Measurements from ENCODE around the gene RNF166.

RNF166 gene

DNA sequence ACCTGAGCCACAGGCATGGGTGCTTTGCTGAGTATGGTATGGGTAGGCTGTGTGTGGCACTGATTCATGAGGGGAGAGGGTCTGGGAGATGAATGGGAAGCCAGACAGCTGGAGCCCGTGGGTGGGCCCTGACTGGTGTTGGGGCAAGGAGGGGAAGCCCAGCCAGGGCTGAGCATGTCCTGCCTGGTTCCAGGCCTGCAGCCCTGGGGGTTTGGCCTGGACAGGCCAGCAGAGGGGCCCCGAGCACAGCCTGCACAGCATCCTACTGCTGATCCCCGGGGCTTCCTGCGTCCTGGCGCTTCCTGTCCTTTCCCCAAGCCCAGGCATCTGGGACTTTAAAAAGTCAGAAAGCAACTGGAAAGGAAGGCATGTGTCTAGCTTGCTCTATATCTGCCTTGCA, 38.7 kb downstream of the RNF166 start:
- DNase-seq, result no peak

DNA sequence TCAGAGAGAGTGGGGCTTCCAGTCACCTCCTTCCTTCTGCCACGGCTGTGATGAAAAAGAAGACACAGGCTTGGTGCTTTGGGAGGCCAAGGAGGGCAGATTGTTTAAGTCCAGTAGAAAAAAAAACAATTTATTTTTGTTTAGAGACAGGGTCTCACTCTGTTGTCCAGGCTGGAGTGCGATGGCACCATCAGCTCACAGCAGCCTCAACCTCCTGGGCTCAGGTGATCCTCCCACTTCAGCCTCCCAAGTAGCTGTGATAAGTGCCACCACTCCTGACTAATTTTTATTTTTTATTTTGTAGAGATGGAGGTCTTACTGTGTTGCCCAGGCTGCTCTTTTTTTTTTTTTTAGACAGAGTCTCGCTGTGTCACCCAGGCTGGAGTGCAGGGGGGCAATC, 40.6 kb downstream of the RNF166 start:
- DNase-seq, result no peak

DNA sequence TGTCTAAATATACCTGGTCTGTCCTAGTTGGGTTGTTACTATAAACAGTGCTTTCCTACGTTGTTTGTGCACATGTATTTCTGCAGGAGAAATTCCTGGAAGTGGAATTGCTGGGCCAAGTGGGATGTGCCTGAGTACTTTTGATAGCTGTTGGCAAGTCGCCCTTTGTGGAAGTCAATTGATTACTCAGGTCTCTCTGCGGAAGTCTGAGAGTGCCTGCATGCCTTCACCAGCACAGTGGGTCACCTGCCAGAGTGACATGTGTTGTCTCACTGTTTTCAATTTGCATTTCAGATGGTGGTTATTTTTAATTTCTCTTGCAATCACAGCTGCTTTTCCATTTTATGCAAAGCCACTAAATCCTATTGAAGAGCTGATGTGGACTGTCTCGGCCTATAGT, 41.1 kb downstream of the RNF166 start:
- no peak for DNase-seq

DNA sequence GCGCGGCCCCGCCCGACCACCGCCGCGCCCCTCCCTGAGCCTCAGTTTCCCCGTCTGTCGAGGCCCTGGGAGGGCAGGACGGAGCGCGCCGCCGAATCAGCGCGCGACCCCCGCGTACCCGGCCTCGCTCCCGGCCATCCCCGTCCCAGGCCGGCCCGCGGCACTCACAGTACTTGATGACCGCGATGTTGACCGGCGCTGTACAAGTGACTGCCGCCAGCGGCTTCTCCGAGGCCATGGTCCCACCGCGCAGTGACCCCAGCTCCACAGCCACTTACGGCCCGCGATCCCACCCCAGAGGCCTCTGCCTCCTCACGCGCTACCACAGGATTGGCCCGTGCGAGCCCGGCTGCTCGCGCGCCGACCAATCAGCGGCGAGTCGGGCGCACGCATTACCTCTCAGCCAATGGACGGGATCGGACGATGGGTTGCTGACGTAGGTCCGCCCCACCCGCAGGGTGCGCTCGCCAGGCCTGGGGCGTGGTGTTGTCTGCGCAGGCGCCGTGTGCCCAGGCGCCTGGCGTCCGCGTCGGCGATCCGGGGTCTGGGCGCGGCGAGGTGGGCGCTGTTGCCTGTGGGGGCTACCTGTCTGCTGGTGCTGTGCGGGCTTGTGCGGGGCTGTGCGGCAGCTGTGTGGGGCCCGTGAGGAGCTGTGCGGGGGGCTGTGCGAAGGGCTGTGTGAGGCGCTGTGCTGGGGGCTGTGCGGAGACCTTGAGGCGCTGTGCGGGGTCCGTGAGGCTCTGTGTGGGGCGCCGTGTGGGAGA, 43.2 kb downstream of the RNF166 start, which contains the start of gene MVD:
Gene MVD (minus strand): TSS at position 249 of the 764 bp plus-strand sequence. CDS start 11 bp downstream, at position 238.
- peak; percentile 85 for DNase-seq

DNA sequence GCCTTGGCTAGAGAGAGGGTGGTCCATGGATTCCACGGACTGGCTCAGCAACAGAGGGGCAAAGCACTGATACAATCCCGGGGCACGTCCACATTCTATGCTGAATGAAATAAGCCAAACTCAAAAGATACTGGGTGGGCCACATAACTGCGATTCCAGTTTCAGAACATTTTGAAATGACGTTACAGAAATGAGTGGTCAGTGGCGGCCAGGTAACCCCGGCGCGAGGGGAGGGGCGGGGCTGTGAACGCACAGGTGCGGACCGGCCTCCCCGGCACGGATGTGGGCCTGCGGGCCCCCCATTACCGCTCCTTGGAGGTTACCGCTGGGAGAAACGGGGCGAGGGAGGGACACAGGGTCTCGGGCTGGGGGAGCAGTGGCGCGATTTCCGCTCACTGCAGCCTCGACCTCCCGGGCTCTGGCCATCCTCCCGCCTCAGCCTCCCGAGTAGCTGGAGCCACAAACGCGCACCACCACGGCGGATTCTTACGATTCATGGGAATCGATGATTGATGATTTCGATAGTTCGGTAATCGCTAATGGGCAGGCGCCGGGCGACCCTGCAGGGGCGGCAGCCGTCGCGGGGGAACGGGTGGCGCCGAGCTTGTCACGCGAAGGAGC, 43.9 kb downstream of the RNF166 start:
- no peak for DNase-seq

DNA sequence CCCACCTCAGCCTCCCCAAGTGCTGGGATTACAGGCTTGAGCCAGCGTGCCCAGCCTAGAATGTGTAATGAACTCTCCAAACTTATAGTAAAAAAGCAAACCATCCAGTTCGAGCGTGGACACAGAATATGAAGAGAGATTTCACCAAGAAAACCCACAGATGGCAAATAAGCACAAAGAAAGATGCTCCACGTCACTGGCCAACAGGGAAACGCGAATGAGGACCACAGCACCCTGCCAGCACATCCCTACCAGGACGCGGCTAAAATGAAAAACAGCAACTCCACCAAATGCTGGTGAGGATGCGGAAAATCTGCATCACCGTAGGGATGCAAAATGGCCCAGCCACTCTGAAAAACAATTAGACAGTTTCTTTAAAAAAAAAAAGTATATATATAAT, 44.7 kb downstream of the RNF166 start:
- DNase-seq, result no peak

DNA sequence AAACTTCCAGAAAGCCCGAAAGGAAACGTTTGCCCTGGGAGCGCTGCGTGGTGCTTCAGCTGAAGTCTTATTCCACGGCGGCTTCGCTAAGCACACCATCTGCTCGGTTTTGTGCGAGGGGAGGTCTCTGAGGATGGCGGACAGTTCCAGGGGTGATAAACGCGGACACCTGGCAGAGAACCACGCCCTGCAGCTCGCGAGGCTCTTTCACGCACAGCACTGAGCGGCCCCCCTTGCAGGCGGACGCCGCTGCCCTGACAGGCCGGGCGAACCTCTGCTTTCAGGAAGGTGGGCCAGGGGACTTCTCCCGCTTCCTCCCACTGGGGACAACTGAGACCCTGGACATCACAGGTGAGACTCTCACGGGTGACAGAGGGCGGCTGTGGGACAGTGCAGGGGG, 47.0 kb downstream of the RNF166 start:
- DNase-seq, result no peak

DNA sequence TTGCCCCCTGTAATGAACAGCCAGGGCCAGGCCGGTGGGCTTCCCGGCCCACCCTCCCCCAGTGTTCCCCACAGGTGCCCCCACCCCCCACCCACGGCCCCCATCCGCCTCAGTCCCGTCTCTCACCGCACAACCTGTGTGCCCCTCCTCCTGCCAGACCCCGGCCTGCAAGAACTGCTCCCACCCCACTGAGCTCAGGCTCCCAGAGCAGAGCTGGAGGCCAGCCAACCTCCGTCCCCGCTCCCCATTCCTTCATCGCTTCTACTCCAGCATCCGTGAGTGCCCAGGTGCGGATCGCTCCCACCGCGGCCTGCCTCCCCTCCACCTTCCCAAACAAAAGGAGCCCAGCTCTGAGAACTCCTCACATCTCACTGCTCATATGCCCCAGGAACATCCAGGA, 47.5 kb downstream of the RNF166 start:
- DNase-seq, result no peak

DNA sequence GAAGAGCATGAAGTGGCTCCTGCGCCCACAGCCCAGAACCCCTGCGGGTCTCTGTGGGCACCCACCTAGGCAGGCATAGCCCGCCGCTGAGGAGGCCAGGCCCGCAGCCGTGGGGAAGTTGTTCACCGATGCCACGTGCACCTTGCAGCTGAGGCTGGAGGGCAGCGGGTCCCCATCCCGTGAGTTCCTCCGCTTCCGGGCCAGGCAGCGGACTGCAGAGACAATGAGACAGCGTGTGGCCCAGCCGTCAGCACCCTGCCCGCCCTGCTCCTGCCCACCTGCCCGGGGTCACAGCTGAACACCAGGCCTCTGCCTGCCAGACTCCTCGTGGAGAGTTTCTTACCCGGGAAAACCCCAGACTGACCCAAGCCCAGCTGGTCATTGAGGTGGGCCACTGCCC, 48.8 kb downstream of the RNF166 start:
- DNase-seq, result no peak

DNA sequence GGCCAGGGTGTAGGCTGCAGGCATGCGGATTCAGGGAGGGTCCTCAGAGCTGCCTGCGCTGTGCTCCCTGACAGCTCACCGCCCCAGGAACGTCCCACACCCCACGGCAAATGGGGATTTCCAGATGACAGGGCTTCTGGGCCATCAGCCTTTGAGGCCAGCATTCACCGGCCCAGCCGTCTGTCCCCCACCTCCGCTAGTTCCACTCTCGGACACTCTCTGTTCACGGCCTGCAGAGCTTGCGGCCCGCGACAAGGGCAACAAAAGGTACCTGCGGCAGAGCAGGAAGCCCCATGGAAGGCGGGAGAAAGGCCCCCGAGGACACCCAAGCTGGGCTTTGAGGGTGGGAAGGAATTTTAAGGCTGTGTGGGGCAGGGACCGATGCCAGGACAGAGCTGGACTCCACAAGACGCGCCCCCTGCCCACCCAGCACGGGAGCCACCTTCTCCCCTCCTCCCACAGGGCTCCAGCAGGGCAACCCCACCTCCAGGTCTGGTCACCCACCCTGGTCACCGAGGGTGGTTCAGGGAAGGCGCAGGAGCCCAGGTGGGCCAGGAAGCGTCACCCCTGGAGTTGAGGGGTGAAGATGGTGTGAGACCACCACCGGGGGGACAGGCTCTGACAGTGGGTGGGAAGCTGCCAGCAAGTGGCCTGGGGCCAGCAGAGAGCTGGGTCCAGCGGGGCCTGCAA, 49.8 kb downstream of the RNF166 start:
- DNase-seq, result no peak

DNA sequence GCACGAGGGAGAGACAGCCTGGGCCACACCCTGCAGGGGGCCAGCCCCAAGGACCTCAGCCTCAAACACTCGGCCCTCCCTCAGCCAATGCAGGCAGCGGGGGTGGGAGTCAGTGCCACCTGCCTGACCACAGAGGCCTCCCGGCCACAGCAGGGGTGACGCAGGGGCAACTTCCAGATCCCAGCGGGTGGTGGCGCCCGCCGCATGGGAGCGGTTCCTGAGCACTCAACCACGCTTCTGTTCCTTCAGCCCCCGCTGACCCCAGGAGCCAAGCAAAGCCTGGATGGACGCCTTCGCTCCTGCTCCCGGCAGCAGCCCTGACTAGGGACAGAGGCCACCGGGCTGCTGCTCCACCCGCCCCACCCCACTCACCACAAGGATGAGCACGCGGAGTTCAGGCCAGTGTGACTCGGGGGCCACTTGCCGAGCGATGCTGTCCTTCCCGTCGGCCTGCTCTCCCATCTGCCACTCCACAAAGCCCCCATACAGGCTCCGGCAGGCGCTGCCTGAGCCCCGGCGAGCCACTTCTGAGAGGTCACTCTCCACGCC, 50.4 kb downstream of the RNF166 start:
- no peak for DNase-seq

DNA sequence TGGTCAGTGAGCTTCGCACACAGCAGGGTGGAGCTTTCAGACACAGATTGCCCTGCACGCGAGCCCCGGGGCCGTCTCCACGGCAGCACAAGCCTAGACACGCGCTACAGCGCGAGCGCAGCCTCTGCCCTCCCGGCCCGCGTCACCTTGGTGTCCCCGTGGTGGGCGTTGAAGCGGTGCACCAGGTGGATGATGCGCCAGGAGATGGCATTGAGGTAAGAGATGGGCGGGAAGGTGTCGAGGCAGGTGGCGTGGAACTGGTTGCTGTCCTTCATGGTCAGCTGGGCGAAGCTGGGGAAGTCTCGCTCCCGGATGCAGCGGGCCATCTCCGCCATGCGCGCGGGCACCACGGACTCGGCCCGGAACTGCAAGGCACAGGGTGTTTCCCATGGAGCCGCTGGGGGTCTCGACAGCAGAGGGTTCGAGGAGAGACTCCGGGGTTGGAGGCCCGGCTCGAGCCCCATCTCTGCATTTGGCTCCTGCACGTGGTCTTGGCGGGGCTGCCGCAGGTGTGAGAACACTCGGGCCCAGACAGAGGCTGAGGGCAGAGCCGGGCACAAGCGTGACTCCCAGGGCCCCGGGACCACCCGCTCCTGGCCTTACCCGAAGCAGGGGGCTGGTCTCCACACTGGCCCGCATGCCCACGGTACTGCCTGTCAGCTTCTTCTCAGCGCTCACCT, 51.0 kb downstream of the RNF166 start:
- no peak for DNase-seq

DNA sequence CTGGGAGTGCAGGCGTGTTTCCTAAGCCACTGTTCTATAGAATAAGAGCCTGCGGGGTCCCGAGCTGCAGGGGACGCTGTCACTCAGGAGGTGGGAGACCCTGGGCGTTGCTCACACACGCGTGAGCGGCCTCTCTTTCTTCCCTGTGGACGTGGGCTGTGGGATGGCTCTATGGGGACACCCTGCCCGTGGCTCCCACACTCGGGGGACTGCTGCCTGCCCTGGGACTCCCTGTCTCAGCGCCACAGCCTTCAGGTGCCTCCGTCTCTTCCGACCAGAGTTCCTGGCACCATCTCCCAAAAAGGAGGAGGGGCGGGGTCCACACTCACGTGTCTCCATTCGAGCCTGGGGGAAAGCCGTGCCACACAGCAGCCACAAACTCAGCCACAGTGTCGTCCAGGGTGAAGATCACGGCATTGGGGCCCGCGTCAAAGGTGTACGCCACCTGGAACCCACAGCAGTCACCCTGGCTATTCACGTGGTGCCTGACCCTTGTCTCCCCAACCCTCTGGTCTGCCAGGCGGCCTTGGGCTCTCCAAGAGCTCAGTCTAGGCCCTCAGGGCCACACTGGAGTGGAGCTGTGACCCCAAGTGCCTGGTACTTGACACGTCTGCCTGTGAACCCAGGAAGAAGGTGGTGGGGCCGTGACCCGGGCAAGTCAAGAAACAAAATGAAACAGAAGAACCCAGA, 51.7 kb downstream of the RNF166 start:
- no peak for DNase-seq

DNA sequence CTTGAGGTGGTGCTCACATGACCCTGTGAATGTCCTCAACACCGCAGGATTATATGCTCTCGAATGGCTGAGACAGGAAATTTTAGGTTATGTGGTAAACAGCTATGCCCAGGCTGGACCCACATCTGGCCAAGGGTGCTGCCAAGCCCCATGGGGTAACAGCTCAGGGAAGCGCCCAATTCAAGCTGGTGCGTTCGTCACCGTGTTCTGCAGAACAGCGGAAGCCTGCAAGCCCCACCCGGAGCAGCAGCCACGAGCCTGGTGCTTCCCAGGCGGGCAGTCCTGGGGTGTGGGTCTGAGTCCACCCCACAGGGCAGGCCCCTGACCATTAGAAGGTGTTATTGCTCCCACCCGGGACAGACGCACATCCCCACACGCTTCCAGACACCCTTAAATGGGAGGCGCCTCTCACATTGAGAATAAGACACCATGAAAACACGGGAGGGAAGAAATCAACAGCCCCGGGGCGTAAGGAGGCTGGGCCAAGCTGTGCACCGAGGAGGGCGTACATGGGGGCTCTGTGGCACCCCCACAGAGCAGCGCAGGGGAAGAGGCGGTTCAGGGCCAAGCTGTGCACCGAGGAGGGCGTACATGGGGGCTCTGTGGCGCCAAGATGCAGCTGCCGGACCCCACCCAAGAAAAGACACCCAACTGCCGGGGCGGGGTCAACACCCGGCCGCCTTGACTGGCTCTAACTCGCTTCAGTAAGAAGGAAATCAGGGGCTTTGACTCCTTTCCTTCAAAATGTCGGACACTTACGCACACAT, 52.4 kb downstream of the RNF166 start:
- no peak for DNase-seq

DNA sequence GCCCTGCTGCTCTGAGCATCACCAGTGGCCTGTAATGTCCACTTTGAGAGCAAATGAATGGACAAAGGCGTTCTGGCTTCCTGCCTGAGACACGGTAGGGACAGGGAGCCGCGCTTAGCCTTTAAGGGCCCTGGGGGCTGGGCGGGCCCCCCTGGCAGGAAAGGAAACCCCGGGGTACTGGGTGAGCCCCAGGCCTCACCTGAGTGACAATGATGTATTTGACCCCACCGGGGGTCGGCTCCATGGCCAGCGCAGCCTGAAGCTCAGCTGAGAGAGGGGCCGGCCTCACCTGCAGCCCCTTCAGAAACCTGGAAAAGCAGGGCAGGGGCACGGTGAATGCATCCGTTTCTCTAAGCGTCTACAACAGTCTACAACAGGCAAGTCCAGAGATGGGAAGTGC, 53.1 kb downstream of the RNF166 start:
- no peak for DNase-seq

DNA sequence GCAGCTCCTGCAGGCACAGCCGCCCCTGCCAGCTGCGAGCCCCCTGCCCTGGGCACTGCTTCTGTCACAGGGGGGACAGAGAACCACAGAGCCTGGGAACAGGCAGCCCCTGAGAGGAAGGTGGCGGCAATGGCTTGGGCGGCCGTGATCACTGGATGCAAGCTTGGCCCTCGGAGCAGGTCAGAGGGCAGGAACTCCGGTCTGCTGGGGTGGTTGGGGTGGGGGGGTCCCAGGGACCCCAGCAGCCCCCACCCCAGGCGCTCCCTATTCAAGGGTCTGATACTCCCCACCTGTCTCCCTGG, 53.5 kb downstream of the RNF166 start:
- no peak for DNase-seq

DNA sequence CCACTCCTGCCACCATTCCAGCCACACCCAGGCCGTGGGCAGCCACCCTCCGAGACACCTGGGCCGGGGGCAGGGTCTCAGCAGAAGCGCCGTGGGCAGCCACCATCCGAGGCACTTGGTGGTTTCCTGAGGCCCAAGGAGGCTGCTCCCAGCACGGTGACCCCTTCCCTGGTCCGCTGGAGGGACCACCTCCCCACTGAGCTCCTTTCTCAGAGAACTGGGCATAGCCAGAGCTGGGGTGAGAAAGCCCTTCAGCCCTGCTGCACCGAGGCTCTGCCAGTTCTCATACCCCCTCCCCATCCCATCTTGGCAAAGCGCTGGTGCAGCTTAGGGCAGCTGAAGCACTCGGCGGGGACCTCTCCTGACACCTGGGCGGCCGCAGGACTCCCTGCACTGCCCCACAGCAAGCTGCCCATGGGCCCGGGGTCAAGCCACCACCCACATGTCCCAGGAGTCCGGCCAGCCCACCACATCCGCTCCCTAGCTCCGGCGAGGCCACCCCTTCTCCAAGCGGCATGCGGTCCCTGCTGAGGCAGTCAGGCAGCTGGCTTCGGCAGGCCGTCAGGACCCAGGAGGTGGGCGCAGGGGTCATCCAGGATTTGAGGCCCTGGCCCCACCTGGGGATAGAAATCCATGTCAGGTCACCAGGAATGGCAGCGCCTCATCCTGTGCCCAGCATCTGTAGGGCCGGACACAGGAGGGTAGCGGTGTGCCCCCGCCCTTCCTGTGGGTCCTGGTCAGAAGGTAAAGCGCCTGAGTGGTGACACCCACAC, 54.0 kb downstream of the RNF166 start:
- DNase-seq, result no peak

DNA sequence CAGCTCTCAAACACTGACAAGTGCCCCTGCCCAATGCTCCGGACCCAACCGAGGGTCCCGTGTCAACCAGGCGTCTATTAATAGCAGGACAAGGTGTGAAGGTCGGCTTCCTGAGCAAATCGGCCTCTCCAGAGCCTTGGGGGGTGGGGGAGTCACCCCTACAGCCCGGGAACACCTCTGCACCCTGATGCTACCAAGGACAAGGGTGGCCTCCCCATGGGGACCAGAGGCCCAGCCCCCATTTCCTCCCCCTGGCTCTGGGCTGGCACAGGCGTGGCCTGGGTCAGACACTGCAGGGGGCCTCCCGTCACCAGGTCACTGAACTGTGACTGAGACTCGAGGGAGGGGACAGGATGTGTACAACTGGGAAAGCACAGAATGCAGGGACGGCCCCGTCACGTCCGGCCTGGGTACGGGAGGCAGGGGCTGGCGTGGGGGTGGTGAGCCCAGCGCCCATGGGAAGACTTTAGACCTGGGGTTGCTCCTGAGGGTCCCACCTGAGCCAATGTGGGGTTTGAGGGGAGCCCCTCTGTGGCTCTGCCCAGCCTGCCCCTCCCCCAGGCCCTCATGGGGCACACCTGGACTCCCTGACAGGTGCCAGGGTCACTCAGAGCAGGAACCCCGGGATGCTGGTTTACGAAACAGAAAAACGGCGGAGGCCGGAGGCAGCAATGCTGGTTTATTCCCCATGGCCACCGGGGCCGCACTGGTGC, 54.8 kb downstream of the RNF166 start:
- DNase-seq, result no peak

DNA sequence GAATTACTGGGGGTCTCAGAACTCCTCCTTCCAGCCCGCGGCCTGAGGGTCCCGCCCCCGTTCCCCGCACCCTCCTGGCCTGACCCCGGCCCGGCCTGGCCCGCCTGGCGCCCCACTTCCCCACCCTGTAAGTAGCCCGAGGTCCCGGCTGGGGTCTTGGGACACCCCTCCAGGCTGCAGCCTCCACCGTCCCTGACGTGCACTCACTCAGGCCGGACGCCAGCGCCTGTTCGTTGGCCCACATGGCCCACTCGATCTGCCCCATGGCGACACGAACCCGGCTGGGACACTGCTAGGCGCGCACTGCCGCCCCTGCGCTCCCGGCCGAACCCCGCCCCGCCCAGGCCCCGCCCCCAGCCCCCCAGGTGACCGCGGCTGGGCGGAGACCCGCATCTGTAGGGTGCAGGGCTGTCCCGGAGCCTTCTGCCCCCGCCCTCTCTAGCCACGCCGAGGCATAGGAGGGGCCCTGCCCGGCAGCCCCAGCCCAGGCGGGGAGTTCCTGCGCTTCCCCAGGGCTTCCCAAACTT, 55.4 kb downstream of the RNF166 start, which contains the start of gene CYBA:
Gene CYBA (minus strand): TSS at position 305 of the 527 bp plus-strand sequence. CDS start 40 bp downstream, at position 265.
- no peak for DNase-seq

Data from NCI-H748 treated with DMSO at 0.1 percent for 48 hours (cell line).